H9 (cell line): Measurements from ENCODE around the gene KLF13. TPM values are rescaled to one million over a fixed set of nuclear protein-coding genes. Genes with fewer than 3 reads are reported as not detected.

Experiments used
- DNase-seq: peaks from one replicate; pipeline ENCODE4 v3.0.0-alpha.2; 2017
- H2AFZ ChIP-seq: one replicate; pipeline ENCODE4 v1.6.1; 2013; ENCODE audit warnings: mild to moderate bottlenecking, low read length, control low read depth, moderate library complexity
- H2AK5ac ChIP-seq: 2 replicates; pipeline ENCODE4 v1.6.1; 2013; ENCODE audit warnings: low read length, control low read depth, mixed read lengths; ENCODE audit not compliant: insufficient read length
- H2BK120ac ChIP-seq: one replicate; pipeline ENCODE4 v1.6.1; 2013; ENCODE audit warnings: low read depth, mild to moderate bottlenecking, low read length, control low read depth, inconsistent platforms; ENCODE audit not compliant: poor library complexity, severe bottlenecking
- H2BK12ac ChIP-seq: 2 replicates; pipeline ENCODE4 v1.6.1; 2013; ENCODE audit warnings: low read length, control low read depth, mixed read lengths, low read depth; ENCODE audit not compliant: insufficient read length
- H2BK15ac ChIP-seq: 2 replicates; pipeline ENCODE4 v1.6.1; 2013; ENCODE audit warnings: low read depth, low read length, control low read depth
- H2BK20ac ChIP-seq: one replicate; pipeline ENCODE4 v1.6.1; 2013; ENCODE audit warnings: low read depth, mild to moderate bottlenecking, low read length, control low read depth, inconsistent platforms; ENCODE audit not compliant: poor library complexity, severe bottlenecking
- H2BK5ac ChIP-seq: 2 replicates; pipeline ENCODE4 v1.6.1; 2013; ENCODE audit warnings: low read length, control low read depth, mixed read lengths; ENCODE audit not compliant: insufficient read length
- H3K14ac ChIP-seq: 2 replicates; pipeline ENCODE4 v1.6.1; 2013; ENCODE audit warnings: low read length, control low read depth; ENCODE audit not compliant: insufficient read depth
- H3K18ac ChIP-seq: 2 replicates; pipeline ENCODE4 v1.6.1; 2013; ENCODE audit warnings: low read depth, mild to moderate bottlenecking, mixed read lengths, low read length, control low read depth; ENCODE audit not compliant: insufficient read length
- H3K23ac ChIP-seq: 2 replicates; pipeline ENCODE4 v1.6.1; 2013; ENCODE audit warnings: low read length, control low read depth, mixed read lengths, low read depth; ENCODE audit not compliant: insufficient read length
- H3K23me2 ChIP-seq: 2 replicates; pipeline ENCODE4 v1.6.1; 2013; ENCODE audit warnings: low read depth, mild to moderate bottlenecking, mixed read lengths, low read length, control low read depth; ENCODE audit not compliant: insufficient read length, poor library complexity, severe bottlenecking
- H3K27ac ChIP-seq: 2 replicates; pipeline ENCODE4 v1.5.1; 2013; ENCODE audit warnings: low read length, control low read depth, mixed read lengths, low read depth; ENCODE audit not compliant: insufficient read length
- H3K27me3 ChIP-seq: 2 replicates; pipeline ENCODE4 v1.6.1; 2013; ENCODE audit warnings: low read length, control low read depth, inconsistent platforms; ENCODE audit not compliant: insufficient read depth
- H3K4ac ChIP-seq: 2 replicates; pipeline ENCODE4 v1.6.1; 2013; ENCODE audit warnings: low read depth, mild to moderate bottlenecking, control low read depth, inconsistent platforms, low read length, moderate library complexity
- H3K4me1 ChIP-seq: 2 replicates; pipeline ENCODE4 v1.6.1; 2013; ENCODE audit warnings: low read length, control low read depth, inconsistent platforms; ENCODE audit not compliant: insufficient read depth
- H3K4me2 ChIP-seq: 2 replicates; pipeline ENCODE4 v1.6.1; 2013; ENCODE audit warnings: low read length, control low read depth, mixed read lengths; ENCODE audit not compliant: insufficient read length, insufficient read depth
- H3K56ac ChIP-seq: 2 replicates; pipeline ENCODE4 v1.6.1; 2013; ENCODE audit warnings: low read depth, mild to moderate bottlenecking, mixed read lengths, low read length, control low read depth; ENCODE audit not compliant: insufficient read length
- H3K79me1 ChIP-seq: 2 replicates; pipeline ENCODE4 v1.6.1; 2013; ENCODE audit warnings: low read depth, mild to moderate bottlenecking, moderate library complexity, low read length, control low read depth, inconsistent platforms; ENCODE audit not compliant: insufficient read depth, poor library complexity, severe bottlenecking
- H3K79me2 ChIP-seq: 2 replicates; pipeline ENCODE4 v1.6.1; 2013; ENCODE audit warnings: low read length, control low read depth, inconsistent platforms; ENCODE audit not compliant: insufficient read depth
- H3K9ac ChIP-seq: 2 replicates; pipeline ENCODE4 v1.6.1; 2013; ENCODE audit warnings: low read length, control low read depth, mixed read lengths; ENCODE audit not compliant: insufficient read length; ENCODE audit errors: extremely low read depth
- H3K9me3 ChIP-seq: one replicate; pipeline ENCODE4 v1.6.1; 2013; ENCODE audit warnings: low read depth, low read length, inconsistent platforms; ENCODE audit not compliant: control insufficient read depth
- H3T11ph ChIP-seq: one replicate; pipeline ENCODE4 v1.6.1; 2013; ENCODE audit warnings: mild to moderate bottlenecking, low read length, control low read depth, inconsistent platforms
- H4K20me1 ChIP-seq: one replicate; pipeline ENCODE4 v1.6.1; 2013; ENCODE audit not compliant: control insufficient read depth, insufficient read length, insufficient read depth
- H4K5ac ChIP-seq: 2 replicates; pipeline ENCODE4 v1.6.1; 2013; ENCODE audit warnings: low read depth, mild to moderate bottlenecking, mixed read lengths, low read length, control low read depth; ENCODE audit not compliant: insufficient read length
- H4K8ac ChIP-seq: replicated peaks from 2 replicates; pipeline ENCODE4 v1.6.1; 2013; ENCODE audit warnings: low read length, control low read depth, mixed read lengths, low read depth; ENCODE audit not compliant: insufficient read length
- H4K91ac ChIP-seq: 2 replicates; pipeline ENCODE4 v1.6.1; 2013; ENCODE audit warnings: low read depth, mild to moderate bottlenecking, moderate library complexity, mixed read lengths, low read length, control low read depth; ENCODE audit not compliant: insufficient read length
- H3K27ac Mint-ChIP-seq, 3 experiments: 2 replicates in 2 of 3; 3 replicates in 1 of 3; pipeline ENCODE4 v1.8.0; 2020 to 2021; ENCODE audit warnings: mixed read lengths in 3 of 3, mild to moderate bottlenecking in 1 of 3, moderate library complexity in 1 of 3
- H3K27me3 Mint-ChIP-seq: 2 replicates; pipeline ENCODE4 v1.8.0; 2021; ENCODE audit warnings: low read depth, mild to moderate bottlenecking, moderate library complexity, mixed read lengths
- H3K36me3 Mint-ChIP-seq, 3 experiments: 2 replicates in 2 of 3; 3 replicates in 1 of 3; pipeline ENCODE4 v1.8.0; 2020 to 2021; ENCODE audit warnings: low read depth in 3 of 3, mixed read lengths in 3 of 3; ENCODE audit not compliant: insufficient read depth in 1 of 3
- H3K4me1 Mint-ChIP-seq, 2 experiments: 2 replicates each; pipeline ENCODE4 v1.8.0; 2020; ENCODE audit warnings: mixed read lengths in 2 of 2
- H3K4me3 Mint-ChIP-seq, 2 experiments: 2 replicates in 1 of 2; 3 replicates in 1 of 2; pipeline ENCODE4 v1.8.0; 2020 to 2021; ENCODE audit warnings: mild to moderate bottlenecking in 2 of 2, mixed read lengths in 2 of 2, moderate library complexity in 1 of 2
- H3K9me3 Mint-ChIP-seq, 2 experiments: 2 replicates in 1 of 2; 3 replicates in 1 of 2; pipeline ENCODE4 v1.8.0; 2020; ENCODE audit warnings: mild to moderate bottlenecking in 2 of 2, mixed read lengths in 2 of 2, moderate library complexity in 1 of 2
- WGBS: extraction: QIAGEN DNeasy Blood & Tissue Kit; methylation state at CpG from one replicate; pipeline ENCODE4 v1.1.7; 2013; ENCODE audit warnings: missing lambda C conversion rate, low lambda C conversion rate, mixed read lengths; ENCODE audit not compliant: insufficient read length; ENCODE audit errors: extremely low coverage; 5-methylcytosine and 5-hydroxymethylcytosine counted together
- total RNA-seq: library from RNA; stranded (reverse); gene quantifications from 2 replicates; pipeline ENCODE4 v1.2.1, GENCODE V29; 2021
- TF ChIP-seq, protein P1 (sequence below): fragments of 200-600 bp; sonication (generic); conservative IDR thresholded peaks from 3 replicates; pipeline ENCODE4 v1.8.0; 2021; ENCODE audit warnings: antibody characterized with exemption, mild to moderate bottlenecking

Gene KLF13
- total RNA-seq, 1 experiment from 2014 or later = 33.4 TPM

DNA sequence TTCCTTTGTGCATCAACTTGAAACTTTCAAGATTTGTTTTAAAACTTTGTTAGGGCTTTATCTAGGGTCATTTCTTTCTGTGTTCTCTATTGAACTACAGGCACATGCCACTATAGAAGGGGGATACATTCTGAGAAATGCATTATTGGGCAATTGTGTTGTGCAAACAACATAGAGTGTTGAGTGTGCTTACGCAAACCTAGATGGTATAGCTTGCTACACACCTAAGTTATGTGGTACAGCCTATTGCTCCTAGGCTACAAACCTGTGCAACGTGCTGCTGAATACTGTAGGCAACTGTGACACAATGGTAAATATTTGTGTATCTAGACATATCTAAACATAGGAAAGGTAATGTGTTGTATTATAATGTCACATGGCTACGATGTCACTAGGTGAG is 33.0 kb upstream of the KLF13 start:
- H4K20me1 ChIP-seq = no peaks in the 10 kb centered on the region
- no peak overlapping the region for H3K4ac ChIP-seq
- no peak overlapping the region for H2BK12ac ChIP-seq
- H2BK5ac ChIP-seq = no peak overlapping the region
- Mint-ChIP-seq H3K4me3 (no peak overlapping the region), H3K36me3 (no peaks in the 10 kb centered on the region), H3K27me3 (peaks cover 12% of the 10 kb centered on the region), H3K9me3 (peaks cover 0 to 2% of the 10 kb centered on the region in 2 experiments; a peak in 2 of 5 replicates), H3K27ac (no peak overlapping the region), H3K4me1 (peaks cover 34 to 36% of the 10 kb centered on the region in 2 experiments)
- H4K8ac ChIP-seq = no peak overlapping the region
- no peak for DNase-seq
- H4K5ac ChIP-seq = no peak overlapping the region
- H3T11ph ChIP-seq = no peak overlapping the region
- no peak overlapping the region for H4K91ac ChIP-seq
- no peaks in the 10 kb centered on the region for H3K23me2 ChIP-seq
- H3K56ac ChIP-seq = no peak overlapping the region
- H3K27ac ChIP-seq = no peak overlapping the region
- H3K23ac ChIP-seq = no peak overlapping the region
- no peaks in the 10 kb centered on the region for H3K79me2 ChIP-seq
- H3K79me1 ChIP-seq = no peaks in the 10 kb centered on the region
- no peak overlapping the region for H2BK15ac ChIP-seq
- no peak overlapping the region for H3K4me2 ChIP-seq
- H3K27me3 ChIP-seq = no peaks in the 10 kb centered on the region
- H3K14ac ChIP-seq = no peak overlapping the region
- H3K18ac ChIP-seq = no peak overlapping the region
- H3K9me3 ChIP-seq = no peaks in the 10 kb centered on the region
- H2BK120ac ChIP-seq = no peak overlapping the region
- TF ChIP-seq, protein P1, sequence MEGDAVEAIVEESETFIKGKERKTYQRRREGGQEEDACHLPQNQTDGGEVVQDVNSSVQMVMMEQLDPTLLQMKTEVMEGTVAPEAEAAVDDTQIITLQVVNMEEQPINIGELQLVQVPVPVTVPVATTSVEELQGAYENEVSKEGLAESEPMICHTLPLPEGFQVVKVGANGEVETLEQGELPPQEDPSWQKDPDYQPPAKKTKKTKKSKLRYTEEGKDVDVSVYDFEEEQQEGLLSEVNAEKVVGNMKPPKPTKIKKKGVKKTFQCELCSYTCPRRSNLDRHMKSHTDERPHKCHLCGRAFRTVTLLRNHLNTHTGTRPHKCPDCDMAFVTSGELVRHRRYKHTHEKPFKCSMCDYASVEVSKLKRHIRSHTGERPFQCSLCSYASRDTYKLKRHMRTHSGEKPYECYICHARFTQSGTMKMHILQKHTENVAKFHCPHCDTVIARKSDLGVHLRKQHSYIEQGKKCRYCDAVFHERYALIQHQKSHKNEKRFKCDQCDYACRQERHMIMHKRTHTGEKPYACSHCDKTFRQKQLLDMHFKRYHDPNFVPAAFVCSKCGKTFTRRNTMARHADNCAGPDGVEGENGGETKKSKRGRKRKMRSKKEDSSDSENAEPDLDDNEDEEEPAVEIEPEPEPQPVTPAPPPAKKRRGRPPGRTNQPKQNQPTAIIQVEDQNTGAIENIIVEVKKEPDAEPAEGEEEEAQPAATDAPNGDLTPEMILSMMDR = no peak
- H2BK20ac ChIP-seq = no peak overlapping the region
- no peak overlapping the region for H2AFZ ChIP-seq
- no peak overlapping the region for H3K9ac ChIP-seq
- no peak overlapping the region for H2AK5ac ChIP-seq
- H3K4me1 ChIP-seq = no peaks in the 10 kb centered on the region
- no CpG with 5 or more reads among the region's 3 CpGs for whole genome bisulfite sequencing
